Measurements from ENCODE around the gene KIF18B. TPM values are rescaled to one million over a fixed set of nuclear protein-coding genes. Genes with fewer than 3 reads are reported as not detected.

The KIF18B gene
- total and polyA plus RNA-seq, 2 donors (not counting 1 experiment from before 2014, with no cell fraction given), result 0.44 to 0.48 TPM

GRCh38 chr17:44906763-44907728 lies 40.5 kb downstream of the KIF18B start:
- ATAC-seq (ENCODE audit: low read depth), result no peak
- CTCF ChIA-PET, result no interaction called here
- H3K4me3 ChIP-seq (ENCODE audit: control extremely low read depth in 1 of 5, extremely low read depth in 1 of 5, insufficient read depth in 1 of 5, low read depth in 2 of 5, low read length in 4 of 5), result no peak overlapping the region
- H3K27ac ChIP-seq (ENCODE audit: low read length in 2 of 2), result no peak overlapping the region
- H2AFZ ChIP-seq (ENCODE audit: insufficient read depth, low read depth, low read length, poor library complexity, severe bottlenecking), result no peak overlapping the region
- H3K9me3 Mint-ChIP-seq (ENCODE audit: insufficient read depth), result no peaks in the 10 kb centered on the region
- peaks cover 26% of the 10 kb centered on the region for H3K27me3 Mint-ChIP-seq
- H3K36me3 ChIP-seq (replicated peaks in 1 of 2; ENCODE audit: control extremely low read depth in 1 of 2, control insufficient read depth in 1 of 2, extremely low read depth in 1 of 2, insufficient read depth in 2 of 2, low read length in 1 of 2), result no peaks in the 10 kb centered on the region
- no peak for DNase-seq
- H3K4me1 ChIP-seq (ENCODE audit: control insufficient read depth in 2 of 2, insufficient read depth in 2 of 2, low read length in 2 of 2), result peaks cover 9 to 13% of the 10 kb centered on the region in 2 donors
- TF ChIP-seq, protein P1, sequence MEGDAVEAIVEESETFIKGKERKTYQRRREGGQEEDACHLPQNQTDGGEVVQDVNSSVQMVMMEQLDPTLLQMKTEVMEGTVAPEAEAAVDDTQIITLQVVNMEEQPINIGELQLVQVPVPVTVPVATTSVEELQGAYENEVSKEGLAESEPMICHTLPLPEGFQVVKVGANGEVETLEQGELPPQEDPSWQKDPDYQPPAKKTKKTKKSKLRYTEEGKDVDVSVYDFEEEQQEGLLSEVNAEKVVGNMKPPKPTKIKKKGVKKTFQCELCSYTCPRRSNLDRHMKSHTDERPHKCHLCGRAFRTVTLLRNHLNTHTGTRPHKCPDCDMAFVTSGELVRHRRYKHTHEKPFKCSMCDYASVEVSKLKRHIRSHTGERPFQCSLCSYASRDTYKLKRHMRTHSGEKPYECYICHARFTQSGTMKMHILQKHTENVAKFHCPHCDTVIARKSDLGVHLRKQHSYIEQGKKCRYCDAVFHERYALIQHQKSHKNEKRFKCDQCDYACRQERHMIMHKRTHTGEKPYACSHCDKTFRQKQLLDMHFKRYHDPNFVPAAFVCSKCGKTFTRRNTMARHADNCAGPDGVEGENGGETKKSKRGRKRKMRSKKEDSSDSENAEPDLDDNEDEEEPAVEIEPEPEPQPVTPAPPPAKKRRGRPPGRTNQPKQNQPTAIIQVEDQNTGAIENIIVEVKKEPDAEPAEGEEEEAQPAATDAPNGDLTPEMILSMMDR (IDR thresholded peaks at IDR 0.05), result no peak
- no peak for TF ChIP-seq EZH2 (IDR thresholded peaks at IDR 0.05; ENCODE audit: borderline replicate concordance, insufficient read depth, low read depth, low read length, poor library complexity, severe bottlenecking)
- no peaks in the 10 kb centered on the region for H4K20me1 ChIP-seq (ENCODE audit: control insufficient read depth, insufficient read depth, low read length, poor library complexity, severe bottlenecking)
- intact Hi-C loops (cut with micrococcal nuclease), result no loop called here
- no peak overlapping the region for H3K9ac ChIP-seq (ENCODE audit: low read length)
- no peak overlapping the region for H3K4me2 ChIP-seq (replicated peaks; ENCODE audit: low read depth, low read length, poor library complexity, severe bottlenecking)
- H3K27ac Mint-ChIP-seq, result no peak overlapping the region
- POLR2A ChIA-PET, result no interaction called here
- peaks cover 0 to 7% (median 0%) of the 10 kb centered on the region in 3 donors for H3K9me3 ChIP-seq (ENCODE audit: control extremely low read depth in 1 of 3, control insufficient read depth in 2 of 3, insufficient read depth in 1 of 3, low read length in 2 of 3)
- peaks cover 9% of the 10 kb centered on the region for H3K4me1 Mint-ChIP-seq
- H3K79me2 ChIP-seq (ENCODE audit: control insufficient read depth, insufficient read depth, low read length), result no peaks in the 10 kb centered on the region
- H3K27me3 ChIP-seq (replicated peaks in 1 of 4; ENCODE audit: control extremely low read depth in 1 of 4, control insufficient read depth in 3 of 4, insufficient read depth in 4 of 4, low read length in 3 of 4), result peaks cover 0 to 19% (median 9%) of the 10 kb centered on the region in 4 experiments
- no peak overlapping the region for H3K4me3 Mint-ChIP-seq
- 84% methylated on average over 8 of the region's 18 CpGs for WGBS (ENCODE audit: insufficient coverage)
